Prostate gland (tissue), 2 donors: Measurements from ENCODE around the gene UBP1. TPM values are rescaled to one million over a fixed set of nuclear protein-coding genes. Genes with fewer than 3 reads are reported as not detected.

ENCODE experiments used
- DNase-seq: peaks from one replicate; pipeline ENCODE4 v3.0.0-alpha.2; 2019; ENCODE audit warnings: low spot score
- H3K27ac ChIP-seq, 2 donors: fragments of 200-600 bp; sonication (generic); 2 replicates each; pipeline ENCODE4 v1.5.1; 2017 to 2019
- H3K27me3 ChIP-seq: fragments of 200-600 bp; sonication (generic); replicated peaks from 2 replicates; pipeline ENCODE4 v1.5.1; 2019; ENCODE audit not compliant: insufficient read depth
- H3K36me3 ChIP-seq, 2 donors: fragments of 200-600 bp; sonication (generic); 1 replicate in 1 of 2; 2 replicates in 1 of 2; pipeline versions ENCODE4 v1.5.1 to v1.8.1; 2017 to 2019
- H3K4me1 ChIP-seq: fragments of 200-600 bp; sonication (generic); replicated peaks from 2 replicates; pipeline ENCODE4 v1.5.1; 2019
- H3K4me3 ChIP-seq, 2 donors: fragments of 200-600 bp; sonication (generic); 2 replicates each; pipeline ENCODE4 v1.5.1; 2017 to 2019
- H3K9me3 ChIP-seq: fragments of 200-600 bp; sonication (generic); 2 replicates; pipeline ENCODE4 v1.5.1; 2017
- CTCF ChIP-seq, 4 experiments: fragments of 200-600 bp in 2 of 4; fragments of 450-650 bp in 2 of 4; sonication (generic) in 2 of 4; IDR thresholded peaks; 1 replicate in 3 of 4; 2 replicates in 1 of 4; pipeline ENCODE4 v1.5.1; 2016 to 2019; ENCODE audit warnings: antibody characterized with exemption in 4 of 4, mild to moderate bottlenecking in 2 of 4, moderate library complexity in 2 of 4
- POLR2A ChIP-seq: fragments of 450-650 bp; IDR thresholded peaks from one replicate; pipeline ENCODE4 v1.6.1; 2016; ENCODE audit warnings: antibody characterized with exemption, mild to moderate bottlenecking
- POLR2AphosphoS5 ChIP-seq: sonication (generic); formaldehyde crosslinking; IDR thresholded peaks from one replicate; pipeline ENCODE4 v1.6.1; 2017; ENCODE audit warnings: antibody characterized with exemption
- WGBS: methylation state at CpG from one replicate; pipeline ENCODE4 v1.1.5; 2018; 5-methylcytosine and 5-hydroxymethylcytosine counted together
- intact Hi-C: fragments of 100-400 bp; cut with DNase I; formaldehyde crosslinking; loops from one replicate; pipeline ENCODE4 v1.14.2; 2022
- total RNA-seq, 2 donors: library from RNA; depleted of rRNA; stranded (reverse); fragments of >200 nt; gene quantifications; one replicate each; pipeline ENCODE4 v1.1.0, GENCODE V29; 2016

UBP1 gene
- total RNA-seq, 2 donors from 2014 or later, result 52.3 to 57.2 TPM

GRCh38 chr3:33389908-33390307, 50.3 kb downstream of the UBP1 start:
- Histone ChIP-seq H3K4me1 (no peaks in the 10 kb centered on the region), H3K4me3 (no peak overlapping the region), H3K9me3 (no peaks in the 10 kb centered on the region), H3K27ac (no peak overlapping the region), H3K27me3 (no peaks in the 10 kb centered on the region), H3K36me3 (peaks cover 0 to 3% of the 10 kb centered on the region in 2 donors)
- intact Hi-C loops, result no loop called here
- DNase-seq, result no peak
- TF ChIP-seq POLR2A, result no peak
- TF ChIP-seq CTCF (IDR thresholded peaks at IDR 0.05), result no peak
- 79% methylated on average over 4 of the region's 4 CpGs for WGBS

GRCh38 chr3:33388374-33389100, 51.7 kb downstream of the UBP1 start:
- Histone ChIP-seq H3K36me3 (peaks cover 0 to 3% of the 10 kb centered on the region in 2 donors), H3K27ac (no peak overlapping the region), H3K4me1 (no peaks in the 10 kb centered on the region), H3K27me3 (no peaks in the 10 kb centered on the region), H3K9me3 (no peaks in the 10 kb centered on the region), H3K4me3 (no peak overlapping the region)
- WGBS, result 22% methylated on average over 7 of the region's 7 CpGs
- intact Hi-C loops, result no loop called here
- no peak for TF ChIP-seq POLR2AphosphoS5
- TF ChIP-seq POLR2A, result no peak
- TF ChIP-seq CTCF (IDR thresholded peaks at IDR 0.05), result no peak
- DNase-seq, result no peak

- H3K27me3 ChIP-seq, result no peaks in the 10 kb centered on the region
- no peak overlapping the region for H3K4me3 ChIP-seq
- H3K36me3 ChIP-seq, result no peaks in the 10 kb centered on the region
- no peaks in the 10 kb centered on the region for H3K4me1 ChIP-seq
- no peak overlapping the region for H3K27ac ChIP-seq
- TF ChIP-seq CTCF (IDR thresholded peaks at IDR 0.05) (no peak), POLR2AphosphoS5 (no peak), POLR2A (no peak)
- H3K9me3 ChIP-seq, result no peaks in the 10 kb centered on the region
- WGBS, result 33% methylated on average over 1 of the region's 1 CpG
- DNase-seq, result no peak
- intact Hi-C loops, result no loop called here
Measured at GRCh38 chr3:33386631-33387030, 53.6 kb downstream of the UBP1 start.

GRCh38 chr3:33385423-33385822, 54.8 kb downstream of the UBP1 start:
- WGBS, result 84% methylated on average over 5 of the region's 5 CpGs
- Histone ChIP-seq H3K27me3 (no peaks in the 10 kb centered on the region), H3K4me3 (no peak overlapping the region), H3K4me1 (no peaks in the 10 kb centered on the region), H3K9me3 (no peaks in the 10 kb centered on the region), H3K36me3 (no peaks in the 10 kb centered on the region), H3K27ac (no peak overlapping the region)
- intact Hi-C loops, result no loop called here
- no peak for DNase-seq
- TF ChIP-seq POLR2AphosphoS5 (no peak), CTCF (IDR thresholded peaks at IDR 0.05) (no peak)

- H3K9me3 ChIP-seq, result no peaks in the 10 kb centered on the region
- no peak for DNase-seq
- WGBS, result 97% methylated on average over 12 of the region's 12 CpGs
- no peak overlapping the region for H3K4me3 ChIP-seq
- intact Hi-C loops, result no loop called here
- no peak for TF ChIP-seq POLR2AphosphoS5
- no peak for TF ChIP-seq CTCF (IDR thresholded peaks at IDR 0.05)
- no peak for TF ChIP-seq POLR2A
- H3K4me1 ChIP-seq, result no peaks in the 10 kb centered on the region
- no peaks in the 10 kb centered on the region for H3K36me3 ChIP-seq
- H3K27ac ChIP-seq, result no peak overlapping the region
- H3K27me3 ChIP-seq, result no peaks in the 10 kb centered on the region
Measured at GRCh38 chr3:33383951-33384350, 56.3 kb downstream of the UBP1 start.
